Tibial nerve (tissue), 4 donors: ENCODE measurements around the gene NRSN2. TPM values are rescaled to one million over a fixed set of nuclear protein-coding genes. Genes with fewer than 3 reads are reported as not detected.
"Not testable (repeated sequence)": the region's sequence is repeated elsewhere in the genome, so short reads cannot be mapped to it uniquely, and the experiment has no call there.

Experiments used
- DNase-seq, 2 donors: peaks; one replicate each; pipeline ENCODE4 v3.0.0-alpha.2; 2019; ENCODE audit warnings: low spot score in 2 of 2
- H3K27ac ChIP-seq, 4 donors: fragments of 200-600 bp; sonication (generic) in 3 of 4; one replicate each; pipeline ENCODE4 v1.5.1; 2017 to 2019; ENCODE audit warnings: mild to moderate bottlenecking in 1 of 4
- H3K27me3 ChIP-seq, 2 donors: fragments of 200-600 bp; sonication (generic) in 1 of 2; one replicate each; pipeline versions ENCODE4 v1.5.1 to v1.6.0; 2017 to 2019
- H3K36me3 ChIP-seq, 3 donors: fragments of 200-600 bp; sonication (generic); one replicate each; pipeline ENCODE4 v1.5.1; 2018 to 2019
- H3K4me1 ChIP-seq, 4 donors: fragments of 200-600 bp; sonication (generic) in 3 of 4; one replicate each; pipeline ENCODE4 v1.5.1; 2017 to 2019
- H3K4me3 ChIP-seq, 4 donors: fragments of 200-600 bp; sonication (generic) in 3 of 4; one replicate each; pipeline ENCODE4 v1.5.1; 2017 to 2019; ENCODE audit warnings: mild to moderate bottlenecking in 1 of 4, moderate library complexity in 1 of 4
- H3K9me3 ChIP-seq, 4 donors: fragments of 200-600 bp; sonication (generic) in 3 of 4; one replicate each; pipeline ENCODE4 v1.5.1; 2017 to 2019
- EP300 ChIP-seq, 2 donors: sonication (generic); formaldehyde crosslinking; IDR thresholded peaks; one replicate each; pipeline ENCODE4 v1.6.1; 2017; ENCODE audit warnings: antibody characterized with exemption in 2 of 2, mild to moderate bottlenecking in 1 of 2
- POLR2A ChIP-seq, 2 donors: fragments of 450-650 bp; IDR thresholded peaks; one replicate each; pipeline ENCODE4 v1.6.1; 2017; ENCODE audit warnings: antibody characterized with exemption in 2 of 2, mild to moderate bottlenecking in 2 of 2, moderate library complexity in 2 of 2
- WGBS, 2 donors: methylation state at CpG; one replicate each; pipeline ENCODE4 v1.1.5; 2018; 5-methylcytosine and 5-hydroxymethylcytosine counted together
- total RNA-seq, 4 donors: library from RNA; depleted of rRNA; stranded (reverse); fragments of >200 nt; gene quantifications; one replicate each; pipeline ENCODE4 v1.1.0, GENCODE V29; 2016
- TF ChIP-seq, protein P1 (sequence below), 5 experiments: fragments of 200-600 bp in 3 of 5; fragments of 450-650 bp in 2 of 5; sonication (generic) in 3 of 5; IDR thresholded peaks; one replicate each; pipeline ENCODE4 v1.5.1; 2016 to 2019; ENCODE audit warnings: antibody characterized with exemption in 5 of 5, mild to moderate bottlenecking in 3 of 5, moderate library complexity in 2 of 5

The NRSN2 gene
- total RNA-seq, 4 donors from 2014 or later, result 20.6 to 34.1 (median 26.2) TPM

GRCh38 chr20:376750-377149, 29.8 kb downstream of the NRSN2 start:
- no peak overlapping the region for H3K27ac ChIP-seq
- peaks cover 0 to 16% (median 0%) of the 10 kb centered on the region in 4 donors for H3K4me1 ChIP-seq
- H3K4me3 ChIP-seq, result no peak overlapping the region
- no peaks in the 10 kb centered on the region for H3K9me3 ChIP-seq
- DNase-seq, result no peak
- H3K36me3 ChIP-seq, result no peaks in the 10 kb centered on the region
- H3K27me3 ChIP-seq, result peaks cover 0 to 4% of the 10 kb centered on the region in 2 donors
- WGBS, 2 donors, result 57 to 60% methylated on average over 2 of the region's 2 CpGs
- TF ChIP-seq, protein P1, sequence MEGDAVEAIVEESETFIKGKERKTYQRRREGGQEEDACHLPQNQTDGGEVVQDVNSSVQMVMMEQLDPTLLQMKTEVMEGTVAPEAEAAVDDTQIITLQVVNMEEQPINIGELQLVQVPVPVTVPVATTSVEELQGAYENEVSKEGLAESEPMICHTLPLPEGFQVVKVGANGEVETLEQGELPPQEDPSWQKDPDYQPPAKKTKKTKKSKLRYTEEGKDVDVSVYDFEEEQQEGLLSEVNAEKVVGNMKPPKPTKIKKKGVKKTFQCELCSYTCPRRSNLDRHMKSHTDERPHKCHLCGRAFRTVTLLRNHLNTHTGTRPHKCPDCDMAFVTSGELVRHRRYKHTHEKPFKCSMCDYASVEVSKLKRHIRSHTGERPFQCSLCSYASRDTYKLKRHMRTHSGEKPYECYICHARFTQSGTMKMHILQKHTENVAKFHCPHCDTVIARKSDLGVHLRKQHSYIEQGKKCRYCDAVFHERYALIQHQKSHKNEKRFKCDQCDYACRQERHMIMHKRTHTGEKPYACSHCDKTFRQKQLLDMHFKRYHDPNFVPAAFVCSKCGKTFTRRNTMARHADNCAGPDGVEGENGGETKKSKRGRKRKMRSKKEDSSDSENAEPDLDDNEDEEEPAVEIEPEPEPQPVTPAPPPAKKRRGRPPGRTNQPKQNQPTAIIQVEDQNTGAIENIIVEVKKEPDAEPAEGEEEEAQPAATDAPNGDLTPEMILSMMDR (IDR thresholded peaks at IDR 0.05), result no peak
- TF ChIP-seq EP300 (IDR thresholded peaks at IDR 0.05) (no peak), POLR2A (IDR thresholded peaks at IDR 0.05) (no peak)

DNA sequence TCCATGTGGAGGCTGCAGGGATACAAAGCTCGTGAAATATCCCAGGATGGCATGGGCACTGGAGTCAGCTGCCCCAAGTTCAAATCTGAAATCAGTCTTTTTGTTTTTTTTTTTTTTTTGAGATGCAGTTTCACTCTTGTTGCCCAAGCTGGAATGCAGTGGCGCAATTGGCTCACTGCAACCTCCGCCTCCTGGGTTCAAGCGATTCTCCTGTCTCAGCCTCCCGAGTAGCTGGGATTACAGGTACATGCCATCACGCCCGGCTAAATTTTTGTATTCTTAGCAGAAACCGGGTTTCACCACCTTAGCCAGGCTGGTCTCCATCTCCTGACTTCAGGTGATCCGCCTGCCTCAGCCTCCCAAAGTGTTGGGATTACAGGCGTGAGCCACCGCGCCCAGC, 30.7 kb downstream of the NRSN2 start:
- not testable (repeated sequence) for H3K27ac ChIP-seq, H3K9me3 ChIP-seq, H3K27me3 ChIP-seq, H3K4me3 ChIP-seq, H3K36me3 ChIP-seq, DNase-seq
- H3K4me1 ChIP-seq, result peaks cover 0 to 24% (median 2%) of the 10 kb centered on the region in 4 donors
- 84% methylated on average over 12 of the region's 12 CpGs for WGBS, 2 donors

GRCh38 chr20:378961-379336, 32.0 kb downstream of the NRSN2 start:
- DNase-seq, result no peak
- H3K9me3 ChIP-seq, result no peaks in the 10 kb centered on the region
- H3K4me3 ChIP-seq, result no peak overlapping the region
- H3K36me3 ChIP-seq, result no peaks in the 10 kb centered on the region
- peaks cover 0 to 4% of the 10 kb centered on the region in 2 donors for H3K27me3 ChIP-seq
- no peak overlapping the region for H3K27ac ChIP-seq
- 67 to 74% methylated on average over 5 of the region's 5 CpGs for WGBS, 2 donors
- TF ChIP-seq POLR2A (IDR thresholded peaks at IDR 0.05), result no peak
- TF ChIP-seq, protein P1 (IDR thresholded peaks at IDR 0.05), result no peak
- no peak for TF ChIP-seq EP300 (IDR thresholded peaks at IDR 0.05)
- H3K4me1 ChIP-seq, result peaks cover 0 to 25% (median 2%) of the 10 kb centered on the region in 4 donors

GRCh38 chr20:380763-381580, 34.1 kb downstream of the NRSN2 start:
- H3K9me3 ChIP-seq, result no peaks in the 10 kb centered on the region
- H3K36me3 ChIP-seq, result no peaks in the 10 kb centered on the region
- H3K27ac ChIP-seq, result peak overlapping the region; percentile 44 to 82 (median 71)
- H3K4me3 ChIP-seq, result peak overlapping the region; percentile 51 to 75 (median 64)
- H3K27me3 ChIP-seq, result peaks cover 0 to 4% of the 10 kb centered on the region in 2 donors
- WGBS, 2 donors, result 1% methylated on average over 32 to 63 of the region's 93 CpGs
- H3K4me1 ChIP-seq, result peaks cover 0 to 25% (median 2%) of the 10 kb centered on the region in 4 donors
- DNase-seq, result no peak
- TF ChIP-seq POLR2A (IDR thresholded peaks at IDR 0.05) (no peak), EP300 (IDR thresholded peaks at IDR 0.05) (peak in 1 of 2 donors; percentile 37)
- TF ChIP-seq, protein P1 (IDR thresholded peaks at IDR 0.05), result no peak

DNA sequence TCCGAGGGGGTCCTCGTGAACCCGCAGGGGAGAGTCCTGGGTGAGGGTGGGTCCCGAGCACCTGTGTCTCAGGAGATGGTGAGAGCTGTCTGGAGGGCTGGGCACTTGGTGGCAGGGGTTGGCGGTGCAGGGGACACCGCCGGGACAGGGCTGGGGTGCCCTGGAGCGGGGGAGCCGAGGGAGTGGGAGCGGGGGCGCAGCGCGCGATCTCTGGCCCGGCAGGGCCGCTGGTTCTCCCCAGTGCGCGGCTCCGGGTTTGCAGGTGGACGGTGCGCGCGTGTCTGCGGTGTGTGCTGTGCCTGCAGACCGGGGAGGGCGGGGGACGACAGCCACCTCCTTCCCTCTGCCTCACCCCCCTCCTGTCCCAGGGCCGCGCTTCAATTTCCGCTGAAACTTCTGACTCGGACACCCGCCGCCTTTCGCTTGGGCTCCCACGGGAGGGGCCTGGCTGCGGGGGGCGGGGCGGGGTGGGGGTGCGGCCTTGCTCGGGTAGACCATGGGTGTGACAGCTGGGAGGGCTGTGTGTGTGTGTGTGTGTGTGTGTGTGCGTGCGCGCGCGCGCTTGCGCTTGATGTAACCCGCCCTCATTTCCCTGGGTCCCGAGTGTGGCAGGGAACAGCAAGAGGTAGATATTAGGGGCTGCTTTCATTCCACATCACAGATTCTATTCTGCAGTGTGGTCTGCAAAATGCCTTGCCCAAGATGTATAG, 34.8 kb downstream of the NRSN2 start:
- Histone ChIP-seq H3K4me3 (peak overlapping the region; percentile 51 to 75 (median 64)), H3K4me1 (peaks cover 0 to 25% (median 2%) of the 10 kb centered on the region in 4 donors), H3K36me3 (no peaks in the 10 kb centered on the region), H3K9me3 (no peaks in the 10 kb centered on the region), H3K27ac (peak overlapping the region; percentile 44 to 82 (median 71)), H3K27me3 (peaks cover 0 to 4% of the 10 kb centered on the region in 2 donors)
- no peak for TF ChIP-seq POLR2A (IDR thresholded peaks at IDR 0.05)
- no peak for TF ChIP-seq EP300 (IDR thresholded peaks at IDR 0.05)
- TF ChIP-seq, protein P1 (IDR thresholded peaks at IDR 0.05), result no peak
- DNase-seq, result peak in 1 of 2 donors; percentile 32
- WGBS, 2 donors, result 1 to 2% methylated on average over 10 to 47 of the region's 49 CpGs
